OCI-M2 (cell line): ENCODE results near the gene OTUD3.
"Not testable (repeated sequence)": the region's sequence is repeated elsewhere in the genome, so short reads cannot be mapped to it uniquely, and the experiment has no call there.

Source experiments
- DNase-seq: peaks from one replicate; lab custom pipeline; 2025; ENCODE audit not compliant: unreplicated experiment; lab: John Stamatoyannopoulos, UW

OTUD3 gene

GRCh38 chr1:19868575-19868974, 13.6 kb upstream of the OTUD3 start:
- DNase-seq, result not testable (repeated sequence)

- not testable (repeated sequence) for DNase-seq
These were observed 12.7 kb upstream of the OTUD3 start for GRCh38 chr1:19869453-19869852.

- DNase-seq, result peak; percentile 43
These were observed 12.3 kb upstream of the OTUD3 start for GRCh38 chr1:19869929-19870328.

GRCh38 chr1:19872190-19872589, 10.0 kb upstream of the OTUD3 start:
- DNase-seq, result no peak

GRCh38 chr1:19877181-19877750, 4.9 kb upstream of the OTUD3 start:
- no peak for DNase-seq

GRCh38 chr1:19877821-19878636, 4.2 kb upstream of the OTUD3 start:
- no peak for DNase-seq

GRCh38 chr1:19878637-19878985, 3.6 kb upstream of the OTUD3 start:
- no peak for DNase-seq

GRCh38 chr1:19879227-19879626, 3.0 kb upstream of the OTUD3 start:
- no peak for DNase-seq

GRCh38 chr1:19879661-19880060, 2.5 kb upstream of the OTUD3 start:
- DNase-seq, result no peak

- not testable (repeated sequence) for DNase-seq
These were observed 1.4 kb upstream of the OTUD3 start for GRCh38 chr1:19880841-19881240.

GRCh38 chr1:19884312-19884711, 2.1 kb downstream of the OTUD3 start:
- no peak for DNase-seq

GRCh38 chr1:19885821-19886220, 3.6 kb downstream of the OTUD3 start:
- no peak for DNase-seq

- DNase-seq, result no peak
These were observed 5.9 kb downstream of the OTUD3 start for GRCh38 chr1:19888112-19888511.

- no peak for DNase-seq
These were observed 7.5 kb downstream of the OTUD3 start for GRCh38 chr1:19889656-19890055.

- DNase-seq, result no peak
These were observed 9.9 kb downstream of the OTUD3 start for GRCh38 chr1:19892129-19892528.

GRCh38 chr1:19892628-19893168, 10.5 kb downstream of the OTUD3 start:
- no peak for DNase-seq

- DNase-seq, result no peak
These were observed 11.5 kb downstream of the OTUD3 start for GRCh38 chr1:19893687-19894086.

- no peak for DNase-seq
These were observed 12.0 kb downstream of the OTUD3 start for GRCh38 chr1:19894218-19894617.

GRCh38 chr1:19901653-19902052, 19.5 kb downstream of the OTUD3 start:
- DNase-seq, result no peak

- no peak for DNase-seq
These were observed 21.4 kb downstream of the OTUD3 start for GRCh38 chr1:19903621-19904020.

GRCh38 chr1:19907456-19907855, 25.3 kb downstream of the OTUD3 start:
- DNase-seq, result no peak

GRCh38 chr1:19909392-19909791, 27.2 kb downstream of the OTUD3 start:
- DNase-seq, result no peak

- DNase-seq, result no peak
These were observed 27.8 kb downstream of the OTUD3 start for GRCh38 chr1:19909971-19910370.
